HepG2 (cell line): ENCODE data around the gene TMEM127. TPM values are rescaled to one million over a fixed set of nuclear protein-coding genes. Genes with fewer than 3 reads are reported as not detected.

ENCODE experiments used
- ATF7 ChIP-seq, 2 experiments: fragments of 450-650 bp in 1 of 2; sonication (generic) in 1 of 2; formaldehyde crosslinking in 1 of 2; IDR thresholded peaks; 2 replicates each; pipeline versions ENCODE4 v1.4.0 to v1.6.1; 2016 to 2020; ENCODE audit warnings: antibody characterized with exemption in 1 of 2, mild to moderate bottlenecking in 1 of 2, missing genetic modification reagents in 1 of 2
- ATRX ChIP-seq: sonication (generic); formaldehyde crosslinking; IDR thresholded peaks from 2 replicates; pipeline ENCODE4 v1.4.0; 2020; ENCODE audit warnings: missing genetic modification reagents, borderline replicate concordance
- BCL6 ChIP-seq: IDR thresholded peaks from 2 replicates; pipeline ENCODE4 v1.6.1; 2016; ENCODE audit warnings: missing genetic modification reagents, missing compliant biosample characterization
- EP300 ChIP-seq, 3 experiments: sonication (generic) in 1 of 3; formaldehyde crosslinking in 1 of 3; IDR thresholded peaks; 2 replicates each; pipeline versions ENCODE4 v1.5.1 to v1.6.1; 2011 to 2020; ENCODE audit warnings: low read depth in 2 of 3, low read length in 2 of 3, borderline replicate concordance in 1 of 3, improper control_type of control experiment in 1 of 3, mild to moderate bottlenecking in 1 of 3, missing genetic modification reagents in 1 of 3, moderate library complexity in 1 of 3
- GZF1 ChIP-seq: sonication (generic); formaldehyde crosslinking; IDR thresholded peaks from 2 replicates; pipeline ENCODE4 v1.5.1; 2020; ENCODE audit warnings: mild to moderate bottlenecking, missing genetic modification reagents
- JDP2 ChIP-seq: sonication (generic); formaldehyde crosslinking; IDR thresholded peaks from 2 replicates; pipeline ENCODE4 v1.8.1; 2022; ENCODE audit warnings: missing genetic modification reagents, borderline replicate concordance
- KAT7 ChIP-seq: IDR thresholded peaks from 2 replicates; pipeline ENCODE4 v1.6.1; 2018; ENCODE audit warnings: borderline replicate concordance, missing compliant biosample characterization
- KDM2A ChIP-seq: sonication (generic); formaldehyde crosslinking; IDR thresholded peaks from 2 replicates; pipeline ENCODE4 v1.4.0; 2020; ENCODE audit warnings: low read depth, missing genetic modification reagents, borderline replicate concordance
- KDM6A ChIP-seq: IDR thresholded peaks from 2 replicates; pipeline ENCODE4 v1.6.1; 2016; ENCODE audit warnings: low read depth
- MBNL3 ChIP-seq: fragments of 250-450 bp; sonication (Bioruptor Pico); conservative IDR thresholded peaks from 2 replicates; pipeline ENCODE4 v1.8.0; 2022; ENCODE audit warnings: mild to moderate bottlenecking, inconsistent platforms
- NFATC3 ChIP-seq: sonication (generic); formaldehyde crosslinking; IDR thresholded peaks from 2 replicates; pipeline ENCODE4 v1.5.1; 2020; ENCODE audit warnings: mild to moderate bottlenecking, missing genetic modification reagents
- NFE2L1 ChIP-seq: sonication (generic); formaldehyde crosslinking; IDR thresholded peaks from 2 replicates; pipeline ENCODE4 v1.4.0; 2020; ENCODE audit warnings: missing genetic modification reagents, mild to moderate bottlenecking, borderline replicate concordance
- PHF20 ChIP-seq: sonication (generic); formaldehyde crosslinking; IDR thresholded peaks from 2 replicates; pipeline ENCODE4 v1.5.0; 2020; ENCODE audit warnings: mild to moderate bottlenecking, missing genetic modification reagents
- SIN3A ChIP-seq: IDR thresholded peaks from 2 replicates; pipeline ENCODE4 v1.6.1; 2011; ENCODE audit warnings: low read depth, mild to moderate bottlenecking, control low read depth, low read length, borderline replicate concordance
- SIN3B ChIP-seq: fragments of 150-350 bp; IDR thresholded peaks from 2 replicates; pipeline ENCODE4 v1.6.1; 2014; ENCODE audit warnings: low read length
- SMAD9 ChIP-seq: sonication (generic); formaldehyde crosslinking; IDR thresholded peaks from 2 replicates; pipeline ENCODE4 v1.5.1; 2020; ENCODE audit warnings: mild to moderate bottlenecking, missing genetic modification reagents
- SPEN ChIP-seq: sonication (generic); formaldehyde crosslinking; IDR thresholded peaks from 2 replicates; pipeline ENCODE4 v1.5.1; 2020; ENCODE audit warnings: low read depth, mild to moderate bottlenecking, missing genetic modification reagents
- ZFP36L2 ChIP-seq: sonication (generic); formaldehyde crosslinking; IDR thresholded peaks from 2 replicates; pipeline ENCODE4 v1.4.0; 2020; ENCODE audit warnings: missing genetic modification reagents
- ZMYM3 ChIP-seq: sonication (generic); formaldehyde crosslinking; IDR thresholded peaks from 2 replicates; pipeline ENCODE4 v1.5.1; 2020; ENCODE audit warnings: mild to moderate bottlenecking, missing genetic modification reagents
- ZNF143 ChIP-seq: sonication (generic); formaldehyde crosslinking; IDR thresholded peaks from 2 replicates; pipeline ENCODE4 v1.4.0; 2020; ENCODE audit warnings: missing genetic modification reagents
- ZNF33B ChIP-seq: sonication (generic); formaldehyde crosslinking; IDR thresholded peaks from 2 replicates; pipeline ENCODE4 v1.5.1; 2020; ENCODE audit warnings: mild to moderate bottlenecking, missing genetic modification reagents
- ZNF549 ChIP-seq: sonication (generic); formaldehyde crosslinking; IDR thresholded peaks from 2 replicates; pipeline ENCODE4 v1.5.0; 2020; ENCODE audit warnings: missing genetic modification reagents
- ZNF605 ChIP-seq: sonication (generic); formaldehyde crosslinking; IDR thresholded peaks from 2 replicates; pipeline ENCODE4 v1.8.0; 2022; ENCODE audit warnings: mild to moderate bottlenecking, missing genetic modification reagents
- ZNF766 ChIP-seq: sonication (generic); formaldehyde crosslinking; IDR thresholded peaks from 2 replicates; pipeline ENCODE4 v1.5.0; 2020; ENCODE audit warnings: missing genetic modification reagents, borderline replicate concordance
- polyA plus RNA-seq, 8 experiments: library from polyadenylated mRNA; depleted of rRNA in 3 of 8; stranded (reverse) in 7 of 8; unstranded in 1 of 8; fragments of >200 nt; fragmentation: Illumina TruSeq in 4 of 8; extraction: Trizol in 4 of 8; gene quantifications; 2 replicates each; pipeline versions ENCODE4 v1.2.1 to v1.2.3, GENCODE V29; 2011 to 2016; ENCODE audit warnings: low read depth in 4 of 8, missing spikeins in 1 of 8, mixed read lengths in 1 of 8; ENCODE audit not compliant: insufficient read depth in 1 of 8
- total RNA-seq, 5 experiments: library from RNA; depleted of rRNA; stranded (reverse); fragments of >200 nt; fragmentation: Illumina TruSeq; extraction: Trizol; gene quantifications; 2 replicates each; pipeline ENCODE4 v1.2.3, GENCODE V29; 2016; ENCODE audit warnings: low read depth in 1 of 5
- TF ChIP-seq, protein P1 (sequence below): IDR thresholded peaks from 2 replicates; pipeline ENCODE4 v1.6.1; 2016; ENCODE audit warnings: low read depth, control low read depth
- TF ChIP-seq, protein P2 (sequence below): sonication (generic); formaldehyde crosslinking; IDR thresholded peaks from 2 replicates; pipeline ENCODE4 v1.8.0; 2022; ENCODE audit warnings: missing genetic modification reagents, mild to moderate bottlenecking, moderate library complexity, borderline replicate concordance

The TMEM127 gene
- total and polyA plus RNA-seq, 2 of the 13 experiments (the other 11 are each of a cell fraction or from before 2014, with no cell fraction given), result 21.5 to 33.9 TPM

DNA sequence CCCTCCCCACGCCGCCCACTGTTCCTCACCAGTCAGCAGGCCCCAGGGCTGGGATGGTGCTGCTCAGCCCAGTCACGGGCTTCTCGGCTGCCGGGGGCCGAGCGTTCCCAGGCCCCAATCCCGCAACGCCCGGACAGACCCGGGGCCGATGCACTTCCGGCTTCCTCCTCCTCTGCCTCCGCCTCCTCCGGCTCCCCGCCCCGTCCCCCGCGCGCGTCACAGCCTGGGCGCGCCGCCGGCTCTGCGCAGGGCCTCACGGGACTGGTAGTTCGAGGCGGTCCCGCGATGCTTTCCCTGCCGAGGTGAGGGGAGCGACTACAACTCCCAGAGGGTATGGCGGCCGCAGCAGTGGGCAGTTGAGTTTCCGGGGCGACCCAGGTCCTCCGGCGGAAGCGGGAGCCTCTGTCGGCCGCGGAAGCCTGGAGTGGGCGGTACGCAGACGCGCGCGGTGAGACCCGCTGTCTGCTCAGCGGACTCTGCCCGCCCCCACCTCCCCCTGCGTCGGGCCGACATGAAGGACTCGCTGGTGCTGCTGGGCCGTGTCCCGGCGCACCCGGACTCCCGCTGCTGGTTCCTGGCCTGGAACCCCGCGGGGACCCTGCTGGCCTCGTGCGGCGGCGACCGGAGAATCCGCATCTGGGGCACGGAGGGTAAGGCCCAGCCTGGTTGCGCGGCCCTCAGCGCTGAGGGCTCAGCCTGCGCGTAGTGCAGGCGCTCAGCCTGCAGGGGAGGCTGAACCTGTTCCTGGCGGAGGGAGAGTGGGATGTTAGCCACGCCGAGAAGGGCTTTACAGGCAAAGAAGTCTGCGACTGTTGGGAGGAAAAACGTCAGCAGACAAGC is at the start of gene TMEM127, which contains the start of gene CIAO1 (continued):
- TF ChIP-seq JDP2 (no peak), ZMYM3 (CRISPR knock-in tag) (peak; percentile 59; the same call in 1 of the 2 replicates), GZF1 (peak; percentile 55; the same call in 1 of the 2 replicates), BCL6 (CRISPR knock-in tag) (peak; percentile 54; the same call in 1 of the 2 replicates), ATF7 (IDR thresholded peaks at IDR 0.05) (no peak), ATF7 (CRISPR knock-in tag; IDR thresholded peaks at IDR 0.05) (0 out of 2 replicates have a peak, but pooled peaks have one; percentile 81), KDM2A (peak; percentile 97), ZNF143 (CRISPR knock-in tag) (peak; percentile 98), SMAD9 (0 out of 2 replicates have a peak, but pooled peaks have one; percentile 70), SIN3A (peak; percentile 94; the same call in 1 of the 2 replicates), SIN3B (no peak), ZNF766 (CRISPR knock-in tag) (no peak; the same call in none of the 2 replicates), PHF20 (CRISPR knock-in tag) (peak; percentile 91), ZNF605 (peak; percentile 82), SPEN (CRISPR knock-in tag) (peak; percentile 95), KAT7 (CRISPR knock-in tag) (peak; percentile 94), KDM6A (0 out of 2 replicates have a peak, but pooled peaks have one; percentile 20), ZNF549 (CRISPR knock-in tag) (no peak), ATRX (CRISPR knock-in tag) (no peak), EP300 (IDR thresholded peaks at IDR 0.05; ENCODE audit: low read depth in 2 of 2, low read length in 2 of 2) (peak in 1 of 2 experiments; percentile 65; a peak in 2 of 4 replicates), EP300 (CRISPR knock-in tag; IDR thresholded peaks at IDR 0.05; ENCODE audit: borderline replicate concordance) (no peak), MBNL3 (CRISPR knock-in tag) (no peak), NFE2L1 (0 out of 2 replicates have a peak, but pooled peaks have one; percentile 59), ZNF33B (peak; percentile 75; the same call in 1 of the 2 replicates), ZFP36L2 (CRISPR knock-in tag) (peak; percentile 88; the same call in 1 of the 2 replicates), NFATC3 (CRISPR knock-in tag) (peak; percentile 49)
- TF ChIP-seq, protein P1, sequence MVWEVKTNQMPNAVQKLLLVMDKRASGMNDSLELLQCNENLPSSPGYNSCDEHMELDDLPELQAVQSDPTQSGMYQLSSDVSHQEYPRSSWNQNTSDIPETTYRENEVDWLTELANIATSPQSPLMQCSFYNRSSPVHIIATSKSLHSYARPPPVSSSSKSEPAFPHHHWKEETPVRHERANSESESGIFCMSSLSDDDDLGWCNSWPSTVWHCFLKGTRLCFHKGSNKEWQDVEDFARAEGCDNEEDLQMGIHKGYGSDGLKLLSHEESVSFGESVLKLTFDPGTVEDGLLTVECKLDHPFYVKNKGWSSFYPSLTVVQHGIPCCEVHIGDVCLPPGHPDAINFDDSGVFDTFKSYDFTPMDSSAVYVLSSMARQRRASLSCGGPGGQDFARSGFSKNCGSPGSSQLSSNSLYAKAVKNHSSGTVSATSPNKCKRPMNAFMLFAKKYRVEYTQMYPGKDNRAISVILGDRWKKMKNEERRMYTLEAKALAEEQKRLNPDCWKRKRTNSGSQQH (CRISPR knock-in tag), result peak; percentile 64; the same call in 1 of the 2 replicates
- TF ChIP-seq, protein P2, sequence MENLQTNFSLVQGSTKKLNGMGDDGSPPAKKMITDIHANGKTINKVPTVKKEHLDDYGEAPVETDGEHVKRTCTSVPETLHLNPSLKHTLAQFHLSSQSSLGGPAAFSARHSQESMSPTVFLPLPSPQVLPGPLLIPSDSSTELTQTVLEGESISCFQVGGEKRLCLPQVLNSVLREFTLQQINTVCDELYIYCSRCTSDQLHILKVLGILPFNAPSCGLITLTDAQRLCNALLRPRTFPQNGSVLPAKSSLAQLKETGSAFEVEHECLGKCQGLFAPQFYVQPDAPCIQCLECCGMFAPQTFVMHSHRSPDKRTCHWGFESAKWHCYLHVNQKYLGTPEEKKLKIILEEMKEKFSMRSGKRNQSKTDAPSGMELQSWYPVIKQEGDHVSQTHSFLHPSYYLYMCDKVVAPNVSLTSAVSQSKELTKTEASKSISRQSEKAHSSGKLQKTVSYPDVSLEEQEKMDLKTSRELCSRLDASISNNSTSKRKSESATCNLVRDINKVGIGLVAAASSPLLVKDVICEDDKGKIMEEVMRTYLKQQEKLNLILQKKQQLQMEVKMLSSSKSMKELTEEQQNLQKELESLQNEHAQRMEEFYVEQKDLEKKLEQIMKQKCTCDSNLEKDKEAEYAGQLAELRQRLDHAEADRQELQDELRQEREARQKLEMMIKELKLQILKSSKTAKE, result peak; percentile 33; the same call in 1 of the 2 replicates
